ENCODE results near the gene PDLIM5. TPM values are rescaled to one million over a fixed set of nuclear protein-coding genes. Genes with fewer than 3 reads are reported as not detected.

PDLIM5 gene
- total and polyA plus RNA-seq, 2 of the 8 experiments (the other 6 are each of a cell fraction or from before 2014, with no cell fraction given) = 37.3 to 62.1 TPM

DNA sequence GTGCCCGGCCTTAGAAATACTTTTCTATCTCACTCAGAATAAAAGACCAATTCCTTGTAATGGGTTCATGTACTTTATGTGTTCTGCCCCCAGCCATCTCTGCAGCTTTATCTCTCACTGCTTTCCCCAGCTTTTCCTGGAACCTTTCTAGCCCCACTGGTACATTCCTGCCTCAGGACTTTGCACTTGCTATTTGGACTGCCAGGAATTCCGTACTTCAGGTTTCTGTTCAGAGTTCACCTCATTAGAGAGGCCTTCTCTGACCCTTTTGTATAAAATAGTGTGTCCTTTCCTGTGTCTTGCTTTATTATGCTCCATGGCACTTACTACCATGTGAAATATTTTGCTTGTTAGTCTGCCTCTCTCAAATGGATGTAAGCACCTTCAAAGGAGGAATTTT, 112.5 kb downstream of the PDLIM5 start (continued):
- TF ChIP-seq RFX5 (IDR thresholded peaks at IDR 0.05; ENCODE audit: borderline replicate concordance, low read depth, low read length) = no peak

Data from H1 (cell line).